ENCODE data around the gene AMER3. TPM values are rescaled to one million over a fixed set of nuclear protein-coding genes. Genes with fewer than 3 reads are reported as not detected.

AMER3 gene
- total and polyA plus RNA-seq, 2 experiments from 2014 or later: not detected

DNA sequence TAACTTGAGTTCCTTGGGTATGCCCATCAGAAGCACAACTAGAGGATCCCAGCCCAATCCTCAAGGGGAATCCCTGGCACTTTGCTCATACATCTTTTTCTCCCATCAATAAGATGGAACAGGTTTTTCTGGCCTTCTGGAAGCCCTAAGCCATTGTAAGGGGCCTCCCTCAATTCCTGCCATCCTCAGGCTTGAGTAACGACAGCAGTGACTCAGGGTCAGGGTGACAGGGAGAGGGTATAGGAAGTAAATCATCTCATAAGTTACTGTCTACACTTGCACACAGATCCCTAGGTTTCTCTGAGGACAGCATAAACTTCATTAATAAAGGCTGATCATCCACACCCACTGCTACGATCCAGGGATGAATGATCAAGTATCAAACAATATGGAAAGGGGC, 35.0 kb downstream of the AMER3 start:
- Histone ChIP-seq H3K9me3 (ENCODE audit: low read depth) (no peaks in the 10 kb centered on the region), H3K9me2 (ENCODE audit: insufficient read depth) (no peaks in the 10 kb centered on the region), H3K27ac (no peak overlapping the region), H3F3A (ENCODE audit: insufficient read depth) (no peaks in the 10 kb centered on the region), H3K27me3 (replicated peaks; ENCODE audit: insufficient read depth) (peaks cover 17% of the 10 kb centered on the region), H3K4me3 (no peak overlapping the region), H3K9ac (no peak overlapping the region), H3K36me3 (ENCODE audit: low read depth) (no peaks in the 10 kb centered on the region), H3K4me2 (ENCODE audit: unreplicated experiment) (no peak overlapping the region), H3K79me2 (ENCODE audit: insufficient read depth) (no peaks in the 10 kb centered on the region), H3K4me1 (ENCODE audit: insufficient read depth) (no peaks in the 10 kb centered on the region), H4K20me1 (ENCODE audit: insufficient read depth) (no peaks in the 10 kb centered on the region), H2AFZ (no peak overlapping the region)
- in situ Hi-C loops (cut with MboI): no loop called here
- TF ChIP-seq EZH2phosphoT487 (IDR thresholded peaks at IDR 0.05; ENCODE audit: insufficient read depth, low read depth) (no peak), EZH2 (IDR thresholded peaks at IDR 0.05; ENCODE audit: insufficient read depth, poor library complexity, severe bottlenecking) (no peak)
- DNase-seq: no peak
- WGBS, 2 experiments (ENCODE audit: low coverage in 1 of 2, low lambda C conversion rate in 2 of 2, missing lambda C conversion rate in 2 of 2): 30 to 31% methylated on average over 2 of the region's 2 CpGs

- no peaks in the 10 kb centered on the region for H3K9me3 ChIP-seq (ENCODE audit: low read depth)
- no peak overlapping the region for H3K4me2 ChIP-seq (ENCODE audit: unreplicated experiment)
- H3K79me2 ChIP-seq (ENCODE audit: insufficient read depth): no peaks in the 10 kb centered on the region
- DNase-seq: no peak
- H3K4me3 ChIP-seq: no peak overlapping the region
- no peak for TF ChIP-seq EZH2 (IDR thresholded peaks at IDR 0.05; ENCODE audit: insufficient read depth, poor library complexity, severe bottlenecking)
- no peak for TF ChIP-seq EZH2phosphoT487 (IDR thresholded peaks at IDR 0.05; ENCODE audit: insufficient read depth, low read depth)
- H3K9me2 ChIP-seq (ENCODE audit: insufficient read depth): no peaks in the 10 kb centered on the region
- no peaks in the 10 kb centered on the region for H4K20me1 ChIP-seq (ENCODE audit: insufficient read depth)
- H2AFZ ChIP-seq: no peak overlapping the region
- H3K4me1 ChIP-seq (ENCODE audit: insufficient read depth): no peaks in the 10 kb centered on the region
- H3K9ac ChIP-seq: no peak overlapping the region
- peaks cover 17% of the 10 kb centered on the region for H3K27me3 ChIP-seq (replicated peaks; ENCODE audit: insufficient read depth)
- 57 to 61% methylated on average over 9 of the region's 9 CpGs for whole genome bisulfite sequencing, 2 experiments (ENCODE audit: low coverage in 1 of 2, low lambda C conversion rate in 2 of 2, missing lambda C conversion rate in 2 of 2)
- in situ Hi-C loops (cut with MboI): no loop called here
- no peak overlapping the region for H3K27ac ChIP-seq
- H3F3A ChIP-seq (ENCODE audit: insufficient read depth): no peaks in the 10 kb centered on the region
- no peaks in the 10 kb centered on the region for H3K36me3 ChIP-seq (ENCODE audit: low read depth)
These were observed 35.7 kb downstream of the AMER3 start for GRCh38 chr2:130790804-130791616.

- Histone ChIP-seq H3F3A (ENCODE audit: insufficient read depth) (no peaks in the 10 kb centered on the region), H3K79me2 (ENCODE audit: insufficient read depth) (no peaks in the 10 kb centered on the region), H2AFZ (no peak overlapping the region), H3K4me1 (ENCODE audit: insufficient read depth) (no peaks in the 10 kb centered on the region), H3K9ac (no peak overlapping the region), H3K27me3 (replicated peaks; ENCODE audit: insufficient read depth) (peaks cover 17% of the 10 kb centered on the region), H3K36me3 (ENCODE audit: low read depth) (no peaks in the 10 kb centered on the region), H3K4me2 (ENCODE audit: unreplicated experiment) (no peak overlapping the region), H3K9me3 (ENCODE audit: low read depth) (no peaks in the 10 kb centered on the region), H4K20me1 (ENCODE audit: insufficient read depth) (no peaks in the 10 kb centered on the region), H3K4me3 (no peak overlapping the region), H3K27ac (no peak overlapping the region), H3K9me2 (ENCODE audit: insufficient read depth) (no peaks in the 10 kb centered on the region)
- DNase-seq: no peak
- in situ Hi-C loops (cut with MboI): no loop called here
- TF ChIP-seq EZH2 (IDR thresholded peaks at IDR 0.05; ENCODE audit: insufficient read depth, poor library complexity, severe bottlenecking): no peak
- TF ChIP-seq EZH2phosphoT487 (IDR thresholded peaks at IDR 0.05; ENCODE audit: insufficient read depth, low read depth): no peak
- WGBS, 2 experiments (ENCODE audit: low coverage in 1 of 2, low lambda C conversion rate in 2 of 2, missing lambda C conversion rate in 2 of 2): 2 to 6% methylated on average over 4 of the region's 4 CpGs
These were observed 36.2 kb downstream of the AMER3 start for GRCh38 chr2:130791617-130791939.

DNA sequence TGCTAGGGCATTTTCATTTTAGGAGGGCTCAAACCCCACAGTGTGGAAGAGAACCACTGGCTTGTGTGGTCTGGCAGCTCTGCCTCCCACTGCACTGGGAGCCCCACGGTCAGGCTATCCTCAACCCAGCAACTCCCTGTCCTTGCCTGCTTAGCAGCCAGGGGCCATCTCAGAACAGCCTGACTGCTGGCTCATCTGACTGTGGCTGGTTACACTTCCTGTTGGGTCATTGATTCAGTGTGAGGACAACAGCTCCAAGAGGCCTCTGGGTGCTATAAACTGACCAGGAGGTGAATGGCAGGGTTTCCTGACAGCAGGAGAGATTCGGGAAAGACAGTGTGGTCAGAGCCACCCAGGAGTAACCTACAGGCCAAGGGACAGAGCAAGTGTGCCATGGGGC, 40.1 kb downstream of the AMER3 start:
- no peak for DNase-seq
- H3K4me2 ChIP-seq (ENCODE audit: unreplicated experiment): no peak overlapping the region

More for the DNA sequence above, 40.1 kb downstream of the AMER3 start:
- no peak overlapping the region for H2AFZ ChIP-seq
- H3K27ac ChIP-seq: no peak overlapping the region
- TF ChIP-seq EZH2 (IDR thresholded peaks at IDR 0.05; ENCODE audit: insufficient read depth, poor library complexity, severe bottlenecking) (no peak), EZH2phosphoT487 (IDR thresholded peaks at IDR 0.05; ENCODE audit: insufficient read depth, low read depth) (no peak)
- no peaks in the 10 kb centered on the region for H3K9me3 ChIP-seq (ENCODE audit: low read depth)
- 17 to 30% methylated on average over 2 of the region's 2 CpGs for WGBS, 2 experiments (ENCODE audit: low coverage in 1 of 2, low lambda C conversion rate in 2 of 2, missing lambda C conversion rate in 2 of 2)
- H3K36me3 ChIP-seq (ENCODE audit: low read depth): no peaks in the 10 kb centered on the region
- no peaks in the 10 kb centered on the region for H3K79me2 ChIP-seq (ENCODE audit: insufficient read depth)
- H3K9ac ChIP-seq: no peak overlapping the region
- H3K4me1 ChIP-seq (ENCODE audit: insufficient read depth): no peaks in the 10 kb centered on the region
- in situ Hi-C loops (cut with MboI): no loop called here
- H4K20me1 ChIP-seq (ENCODE audit: insufficient read depth): no peaks in the 10 kb centered on the region
- H3F3A ChIP-seq (ENCODE audit: insufficient read depth): no peaks in the 10 kb centered on the region
- no peak overlapping the region for H3K4me3 ChIP-seq
- H3K27me3 ChIP-seq (replicated peaks; ENCODE audit: insufficient read depth): peaks cover 17% of the 10 kb centered on the region
- H3K9me2 ChIP-seq (ENCODE audit: insufficient read depth): no peaks in the 10 kb centered on the region
